ENCODE data around the gene GRAP2. TPM values are rescaled to one million over a fixed set of nuclear protein-coding genes. Genes with fewer than 3 reads are reported as not detected.

GRAP2 gene
- total and polyA plus RNA-seq, 2 of the 4 experiments (the other 2 are of a cell fraction): not detected

DNA sequence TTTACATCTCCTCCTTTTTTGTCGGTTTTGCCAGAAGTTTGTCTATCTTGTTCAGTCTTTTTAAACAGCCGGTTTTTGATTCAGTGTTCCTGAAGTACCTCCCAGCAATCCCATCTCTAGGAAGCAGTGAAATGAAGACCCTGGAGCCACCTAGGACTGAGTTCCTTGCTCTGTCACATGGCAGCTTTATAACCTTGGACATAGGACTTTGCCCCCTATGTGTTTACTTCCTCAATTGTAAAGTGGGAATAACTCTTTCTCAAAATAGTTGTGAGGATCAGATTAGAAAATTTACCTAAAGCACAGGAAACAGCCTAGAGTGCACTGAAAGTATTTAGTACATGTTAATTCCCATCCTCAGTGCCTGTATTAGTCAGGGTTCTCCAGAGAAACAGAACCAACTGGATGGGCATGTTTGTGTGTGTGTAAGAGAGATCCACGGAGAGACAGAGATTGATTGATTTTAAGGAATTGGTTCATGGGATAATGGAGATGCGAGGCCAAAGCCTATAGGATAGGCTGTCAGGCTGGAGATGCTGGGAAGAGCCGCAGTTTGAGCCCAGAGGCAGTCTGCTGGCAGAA lies 113.9 kb downstream of the GRAP2 start:
- Histone ChIP-seq H3K23ac (ENCODE audit: low read depth, low read length) (no peak overlapping the region), H3K4me2 (ENCODE audit: low read depth, low read length) (no peak overlapping the region), H3K4ac (ENCODE audit: low read depth, low read length) (no peak overlapping the region), H4K20me1 (ENCODE audit: insufficient read depth, low read length) (no peaks in the 10 kb centered on the region), H3K27ac (ENCODE audit: insufficient read depth, low read length) (no peak overlapping the region), H3K27me3 (ENCODE audit: control insufficient read depth, insufficient read depth, low read length) (peaks cover 41% of the 10 kb centered on the region), H2BK20ac (ENCODE audit: low read depth, low read length) (no peak overlapping the region), H3K4me1 (ENCODE audit: control insufficient read depth, insufficient read depth, low read length) (no peaks in the 10 kb centered on the region), H3K18ac (ENCODE audit: low read depth, low read length) (no peak overlapping the region), H2BK15ac (ENCODE audit: low read depth, low read length) (no peak overlapping the region), H3K56ac (ENCODE audit: extremely low read depth, insufficient read depth, low read length) (no peak overlapping the region), H4K5ac (ENCODE audit: low read depth, low read length) (no peak overlapping the region), H3K9ac (ENCODE audit: low read depth, low read length) (no peak overlapping the region), H3K79me1 (ENCODE audit: low read depth in 1 of 2, low read length in 2 of 2) (no peaks in the 10 kb centered on the region), H3K9me3 (ENCODE audit: control insufficient read depth, insufficient read depth, low read length) (no peaks in the 10 kb centered on the region), H3K14ac (replicated peaks; ENCODE audit: low read depth, low read length) (no peak overlapping the region), H3K4me3 (ENCODE audit: insufficient read depth, low read depth, low read length) (no peak overlapping the region), H2BK120ac (ENCODE audit: low read depth, low read length) (no peak overlapping the region), H4K8ac (ENCODE audit: low read depth in 2 of 2, low read length in 2 of 2) (no peak overlapping the region), H3K36me3 (ENCODE audit: control insufficient read depth, insufficient read depth, low read length) (no peaks in the 10 kb centered on the region), H2AFZ (replicated peaks; ENCODE audit: low read length, poor library complexity) (no peak overlapping the region), H4K91ac (ENCODE audit: insufficient read depth, low read depth, low read length) (no peak overlapping the region), H2BK5ac (ENCODE audit: low read depth, low read length, poor library complexity, severe bottlenecking) (no peak overlapping the region), H2AK5ac (ENCODE audit: low read depth, low read length) (no peak overlapping the region), H3K9me1 (ENCODE audit: insufficient read depth, low read length) (no peaks in the 10 kb centered on the region), H2AK9ac (replicated peaks; ENCODE audit: low read depth, low read length, poor library complexity) (no peak overlapping the region)
- TF ChIP-seq RCOR1 (IDR thresholded peaks at IDR 0.05; ENCODE audit: insufficient replicate concordance, low read length): no peak
- no peak for TF ChIP-seq RFX5 (IDR thresholded peaks at IDR 0.05; ENCODE audit: low read depth, low read length)
- TF ChIP-seq BHLHE40 (IDR thresholded peaks at IDR 0.05; ENCODE audit: low read depth, low read length): no peak
- TF ChIP-seq CEBPB (IDR thresholded peaks at IDR 0.05; ENCODE audit: low read depth, low read length): no peak
- TF ChIP-seq, protein P1, sequence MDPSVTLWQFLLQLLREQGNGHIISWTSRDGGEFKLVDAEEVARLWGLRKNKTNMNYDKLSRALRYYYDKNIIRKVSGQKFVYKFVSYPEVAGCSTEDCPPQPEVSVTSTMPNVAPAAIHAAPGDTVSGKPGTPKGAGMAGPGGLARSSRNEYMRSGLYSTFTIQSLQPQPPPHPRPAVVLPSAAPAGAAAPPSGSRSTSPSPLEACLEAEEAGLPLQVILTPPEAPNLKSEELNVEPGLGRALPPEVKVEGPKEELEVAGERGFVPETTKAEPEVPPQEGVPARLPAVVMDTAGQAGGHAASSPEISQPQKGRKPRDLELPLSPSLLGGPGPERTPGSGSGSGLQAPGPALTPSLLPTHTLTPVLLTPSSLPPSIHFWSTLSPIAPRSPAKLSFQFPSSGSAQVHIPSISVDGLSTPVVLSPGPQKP (IDR thresholded peaks at IDR 0.05; ENCODE audit: borderline replicate concordance, low read depth, low read length): no peak
- TF ChIP-seq CHD1 (IDR thresholded peaks at IDR 0.05; ENCODE audit: low read depth, low read length): no peak
- in situ Hi-C loops (cut with MboI; ENCODE audit: low sequenced_read_pairs) (no loop called here), intact Hi-C loops (cut with micrococcal nuclease) (no loop called here), dilution Hi-C loops (cut with HindIII; ENCODE audit: low sequenced_read_pairs, unreplicated experiment) (no loop called here)
- CTCF ChIA-PET: no interaction called here
- no peak for ATAC-seq (ENCODE audit: low read depth)
- no TSS peak for BruUV-seq (replicated peaks)
- WGBS, 2 experiments (ENCODE audit: extremely low coverage in 2 of 2, insufficient read length in 1 of 2): 47% methylated on average over 2 of the region's 5 CpGs; no CpG with 5 or more reads in 1 of the 2 experiments
- DNase-seq: no peak
- POLR2A ChIA-PET (ENCODE audit: unreplicated experiment): no interaction called here
